H1 (cell line): Measurements from ENCODE around the gene MSN. TPM values are rescaled to one million over a fixed set of nuclear protein-coding genes. Genes with fewer than 3 reads are reported as not detected.

Experiments used
- CTCF ChIA-PET: fragments of 300-600 bp; sonication (Branson Sonifier 250); formaldehyde crosslinking; loops from one replicate; lab custom pipeline; 2021; ENCODE audit not compliant: partially characterized antibody; lab: Charles Lee
- POLR2A ChIA-PET: fragments of 300-600 bp; sonication (Branson Sonifier 250); formaldehyde crosslinking; loops from one replicate; lab custom pipeline; 2021; ENCODE audit warnings: inconsistent platforms; ENCODE audit not compliant: partially characterized antibody; lab: Charles Lee
- DNase-seq, 2 experiments: peaks; one replicate each; pipeline versions ENCODE4 v3.0.0 to v3.0.0-alpha.2; 2010 to 2022; ENCODE audit warnings: low spot score in 2 of 2, low read depth in 1 of 2, mixed read lengths in 1 of 2
- FAIRE-seq: peaks from 2 replicates; lab custom pipeline; 2011; peaks lifted over from hg19 to GRCh38; lab: Jason Lieb, UNC
- H2AFZ ChIP-seq: 2 replicates; pipeline ENCODE4 v1.8.1; 2012; ENCODE audit warnings: low read length, inconsistent platforms
- H2AK5ac ChIP-seq: 2 replicates; pipeline ENCODE4 v1.6.1; 2013; ENCODE audit warnings: low read depth, low read length
- H2BK120ac ChIP-seq: replicated peaks from 2 replicates; pipeline ENCODE3; 2013; ENCODE audit warnings: low read depth, low read length, inconsistent platforms
- H2BK12ac ChIP-seq: 2 replicates; pipeline ENCODE4 v1.6.1; 2013; ENCODE audit warnings: low read depth, low read length
- H2BK15ac ChIP-seq: 2 replicates; pipeline ENCODE4 v1.6.1; 2013; ENCODE audit warnings: low read length
- H2BK20ac ChIP-seq: 2 replicates; pipeline ENCODE4 v1.6.1; 2013; ENCODE audit warnings: low read length
- H2BK5ac ChIP-seq: 2 replicates; pipeline ENCODE4 v1.6.1; 2013; ENCODE audit warnings: low read depth, low read length
- H3K14ac ChIP-seq: 2 replicates; pipeline ENCODE4 v1.6.1; 2013; ENCODE audit warnings: inconsistent platforms; ENCODE audit not compliant: insufficient read length
- H3K18ac ChIP-seq: 2 replicates; pipeline ENCODE4 v1.6.1; 2013; ENCODE audit warnings: low read length; ENCODE audit errors: extremely low read depth
- H3K23ac ChIP-seq: 2 replicates; pipeline ENCODE4 v1.6.1; 2013; ENCODE audit warnings: inconsistent platforms; ENCODE audit not compliant: insufficient read length
- H3K23me2 ChIP-seq: 2 replicates; pipeline ENCODE4 v1.6.1; 2013; ENCODE audit warnings: low read depth, low read length
- H3K27ac ChIP-seq: 2 replicates; pipeline ENCODE4 v1.6.1; 2011; ENCODE audit warnings: low read depth, low read length, inconsistent platforms
- H3K27me3 ChIP-seq, 4 experiments: replicated peaks in 1 of 4; 1 replicate in 1 of 4; 2 replicates in 3 of 4; pipeline versions ENCODE4 v1.6.1 to v1.8.1; 2011 to 2013; ENCODE audit warnings: low read length in 3 of 4, mild to moderate bottlenecking in 3 of 4, inconsistent platforms in 2 of 4, mixed read lengths in 2 of 4, moderate library complexity in 1 of 4; ENCODE audit not compliant: control insufficient read depth in 3 of 4, insufficient read depth in 3 of 4; ENCODE audit errors: extremely low read depth in 1 of 4
- H3K36me3 ChIP-seq, 4 experiments: 2 replicates each; pipeline versions ENCODE4 v1.6.1 to v1.8.1; 2011 to 2013; ENCODE audit warnings: mild to moderate bottlenecking in 4 of 4, low read length in 3 of 4, moderate library complexity in 2 of 4, control low read depth in 1 of 4, inconsistent platforms in 1 of 4; ENCODE audit not compliant: insufficient read depth in 4 of 4, control insufficient read depth in 2 of 4
- H3K4ac ChIP-seq: replicated peaks from 2 replicates; pipeline ENCODE3; 2013; ENCODE audit warnings: low read length, low read depth, mixed read lengths, inconsistent platforms; ENCODE audit not compliant: insufficient read length
- H3K4me1 ChIP-seq, 4 experiments: replicated peaks in 1 of 4; 1 replicate in 1 of 4; 2 replicates in 3 of 4; pipeline versions ENCODE4 v1.6.1 to v1.8.1; 2011 to 2013; ENCODE audit warnings: low read length in 3 of 4, inconsistent platforms in 2 of 4, mixed read lengths in 1 of 4; ENCODE audit not compliant: insufficient read depth in 4 of 4, control insufficient read depth in 3 of 4
- H3K4me2 ChIP-seq, 2 experiments: 2 replicates each; pipeline versions ENCODE4 v1.6.1 to v1.8.1; 2011 to 2013; ENCODE audit warnings: low read depth in 2 of 2, low read length in 2 of 2, control low read depth in 1 of 2, inconsistent platforms in 1 of 2, mild to moderate bottlenecking in 1 of 2; ENCODE audit not compliant: insufficient read depth in 1 of 2
- H3K4me3 ChIP-seq, 4 experiments: fragments of 200-600, 300-600 bp in 1 of 4; sonication (generic), shearing (Covaris generic), sonication (Bioruptor Twin) in 1 of 4; 2 replicates each; pipeline versions ENCODE4 v1.5.1 to v1.8.1; 2011 to 2016; ENCODE audit warnings: low read length in 4 of 4, low read depth in 3 of 4, control low read depth in 2 of 4, inconsistent platforms in 2 of 4, mild to moderate bottlenecking in 2 of 4, mixed read lengths in 1 of 4, moderate library complexity in 1 of 4; ENCODE audit not compliant: insufficient read depth in 2 of 4; ENCODE audit errors: extremely low read depth in 1 of 4
- H3K56ac ChIP-seq: replicated peaks from 2 replicates; pipeline ENCODE3; 2013; ENCODE audit warnings: low read depth, mild to moderate bottlenecking, mixed read lengths, low read length, inconsistent platforms; ENCODE audit not compliant: insufficient read length
- H3K79me1 ChIP-seq: 2 replicates; pipeline ENCODE4 v1.6.1; 2013; ENCODE audit warnings: low read depth, low read length, control low read depth
- H3K79me2 ChIP-seq, 2 experiments: 2 replicates each; pipeline versions ENCODE4 v1.6.1 to v1.8.1; 2012 to 2013; ENCODE audit warnings: low read length in 2 of 2, mild to moderate bottlenecking in 2 of 2, inconsistent platforms in 1 of 2; ENCODE audit not compliant: insufficient read depth in 2 of 2, control insufficient read depth in 1 of 2
- H3K9ac ChIP-seq, 4 experiments: replicated peaks in 1 of 4; 1 replicate in 1 of 4; 2 replicates in 3 of 4; pipeline versions ENCODE4 v1.6.1 to v1.8.1; 2011 to 2013; ENCODE audit warnings: low read depth in 3 of 4, low read length in 3 of 4, control low read depth in 2 of 4, mild to moderate bottlenecking in 2 of 4, moderate library complexity in 2 of 4, inconsistent platforms in 1 of 4; ENCODE audit errors: extremely low read depth in 1 of 4
- H3K9me3 ChIP-seq, 2 experiments: 2 replicates each; pipeline versions ENCODE4 v1.6.1 to v1.8.1; 2012 to 2013; ENCODE audit warnings: mild to moderate bottlenecking in 2 of 2, moderate library complexity in 2 of 2, control low read depth in 1 of 2, inconsistent platforms in 1 of 2, low read depth in 1 of 2, low read length in 1 of 2, mixed read lengths in 1 of 2; ENCODE audit not compliant: insufficient read depth in 2 of 2
- H4K20me1 ChIP-seq, 2 experiments: replicated peaks in 1 of 2; 2 replicates each; pipeline versions ENCODE3 to v1.8.1; 2011 to 2013; ENCODE audit warnings: inconsistent platforms in 2 of 2, low read length in 2 of 2, mild to moderate bottlenecking in 1 of 2; ENCODE audit not compliant: insufficient read depth in 2 of 2, control insufficient read depth in 1 of 2
- H4K5ac ChIP-seq: 2 replicates; pipeline ENCODE4 v1.6.1; 2013; ENCODE audit warnings: low read length, low read depth, mixed read lengths, inconsistent platforms; ENCODE audit not compliant: insufficient read length
- H4K8ac ChIP-seq: 2 replicates; pipeline ENCODE4 v1.8.0; 2013; ENCODE audit warnings: mild to moderate bottlenecking, moderate library complexity, low read length, inconsistent platforms; ENCODE audit not compliant: insufficient read depth; ENCODE audit errors: extremely low read depth
- H4K91ac ChIP-seq: replicated peaks from 2 replicates; pipeline ENCODE3; 2013; ENCODE audit warnings: low read length, mixed read lengths, inconsistent platforms; ENCODE audit not compliant: insufficient read length
- BRCA1 ChIP-seq: IDR thresholded peaks from 2 replicates; pipeline ENCODE4 v1.6.1; 2012; ENCODE audit warnings: low read depth, low read length, improper control_type of control experiment
- EZH2 ChIP-seq: fragments of 200-600 bp; sonication (generic); IDR thresholded peaks from 2 replicates; pipeline ENCODE4 v1.7.1; 2012; ENCODE audit warnings: low read depth, mild to moderate bottlenecking, moderate library complexity, low read length, inconsistent platforms; ENCODE audit not compliant: severe bottlenecking
- FOSL1 ChIP-seq: IDR thresholded peaks from 2 replicates; pipeline ENCODE4 v1.6.1; 2011; ENCODE audit warnings: mild to moderate bottlenecking, low read depth, low read length, moderate library complexity; ENCODE audit not compliant: insufficient read depth
- HDAC2 ChIP-seq, 2 experiments: fragments of 300-600 bp in 1 of 2; sonication (generic) in 1 of 2; IDR thresholded peaks; 2 replicates each; pipeline ENCODE4 v1.6.1; 2011 to 2012; ENCODE audit warnings: low read depth in 2 of 2, low read length in 2 of 2, mild to moderate bottlenecking in 2 of 2, moderate library complexity in 2 of 2, borderline replicate concordance in 1 of 2, inconsistent platforms in 1 of 2
- POU5F1 ChIP-seq: IDR thresholded peaks from 2 replicates; pipeline ENCODE4 v1.6.1; 2011; ENCODE audit warnings: low read depth, mild to moderate bottlenecking, low read length, moderate library complexity
- SIN3A ChIP-seq, 2 experiments: IDR thresholded peaks in 1 of 2; conservative IDR thresholded peaks in 1 of 2; 2 replicates each; pipeline ENCODE4 v1.6.1; 2011 to 2012; ENCODE audit warnings: low read length in 2 of 2, improper control_type of control experiment in 1 of 2, low read depth in 1 of 2, mild to moderate bottlenecking in 1 of 2
- TAF1 ChIP-seq: IDR thresholded peaks from 2 replicates; pipeline ENCODE4 v1.6.1; 2011; ENCODE audit warnings: mild to moderate bottlenecking, low read depth, low read length
- WGBS, 2 experiments: shearing (Covaris generic) in 1 of 2; methylation state at CpG; one replicate each; pipeline versions ENCODE4 v1.1.6 to v1.1.7; 2013 to 2015; ENCODE audit warnings: low lambda C conversion rate in 2 of 2, mixed read lengths in 2 of 2, inconsistent platforms in 1 of 2, low coverage in 1 of 2, missing lambda C conversion rate in 1 of 2; ENCODE audit not compliant: insufficient replicate concordance in 2 of 2, insufficient coverage in 1 of 2, insufficient read length in 1 of 2; ENCODE audit errors: extremely low coverage in 1 of 2, missing lambda C conversion rate in 1 of 2; 5-methylcytosine and 5-hydroxymethylcytosine counted together
- polyA plus RNA-seq, 7 experiments: library from polyadenylated mRNA; depleted of rRNA in 3 of 7; stranded (reverse) in 5 of 7; unstranded in 2 of 7; fragments of >200 nt in 5 of 7; fragments of 200-250 nt in 2 of 7; gene quantifications; 1 replicate in 5 of 7; 2 replicates in 1 of 7; 4 replicates in 1 of 7; pipeline versions ENCODE4 v1.2.1 to v1.2.3, GENCODE V29; 2011 to 2013; ENCODE audit warnings: missing spikeins in 2 of 7, mixed read lengths in 2 of 7
- total RNA-seq: library from RNA; stranded (reverse); fragmentation: NEBNext Ultra II Directional; extraction: Animal tissue kit (Norgen Biotek cat#: 25700); gene quantifications from 2 replicates; pipeline ENCODE4 v1.2.1, GENCODE V29; 2021
- TF ChIP-seq, protein P1 (sequence below), 3 experiments: IDR thresholded peaks; 1 replicate in 2 of 3; 2 replicates in 1 of 3; pipeline versions ENCODE4 v1.5.1 to v1.6.1; 2011; ENCODE audit warnings: low read length in 3 of 3, mild to moderate bottlenecking in 3 of 3, inconsistent platforms in 2 of 3, low read depth in 1 of 3, moderate library complexity in 1 of 3; ENCODE audit not compliant: insufficient read depth in 1 of 3; ENCODE audit errors: control extremely low read depth in 1 of 3

The MSN gene
- total and polyA plus RNA-seq, 2 of the 8 experiments (the other 6 are each of a cell fraction or from before 2014, with no cell fraction given): 112 to 133 TPM

DNA sequence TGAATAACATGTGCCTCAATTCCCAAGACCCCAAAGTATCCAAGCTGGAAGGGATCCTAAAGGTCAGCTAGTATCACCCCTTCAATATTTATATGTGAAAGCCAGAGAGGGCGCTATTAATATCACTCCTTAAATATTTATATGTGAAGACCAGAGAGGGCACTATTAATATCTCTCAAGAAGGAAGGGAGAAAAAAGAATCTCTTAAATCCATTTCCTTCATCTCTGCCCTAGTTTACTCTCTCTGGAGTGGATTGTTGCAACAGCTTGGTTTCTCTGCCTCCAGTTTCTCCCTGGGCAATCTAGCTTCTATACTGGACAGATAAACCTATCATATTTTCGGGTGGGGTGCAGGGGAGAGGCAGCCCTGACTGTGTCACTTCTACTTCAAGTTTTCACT, 31.6 kb upstream of the MSN start:
- Histone ChIP-seq H3K9me3 (no peaks in the 10 kb centered on the region), H2AFZ (no peak overlapping the region)
- WGBS, 2 experiments: 84% methylated on average over 2 of the region's 2 CpGs; no CpG with 5 or more reads in 1 of the 2 experiments

More for the DNA sequence above, 31.6 kb upstream of the MSN start:
- POLR2A ChIA-PET: no interaction called here
- no peak overlapping the region for H2BK5ac ChIP-seq
- no peak overlapping the region for H3K23ac ChIP-seq
- H3K27ac ChIP-seq: no peak overlapping the region
- no peak overlapping the region for H4K5ac ChIP-seq
- CTCF ChIA-PET: no interaction called here
- H3K36me3 ChIP-seq: no peaks in the 10 kb centered on the region
- no peak overlapping the region for H3K4me2 ChIP-seq
- no peaks in the 10 kb centered on the region for H3K79me1 ChIP-seq
- no peak overlapping the region for H3K18ac ChIP-seq
- H3K23me2 ChIP-seq: no peaks in the 10 kb centered on the region
- H3K79me2 ChIP-seq: no peaks in the 10 kb centered on the region
- H3K4ac ChIP-seq: no peak overlapping the region
- no peaks in the 10 kb centered on the region for H3K4me1 ChIP-seq
- no peak for FAIRE-seq
- H2BK15ac ChIP-seq: no peak overlapping the region
- H3K9ac ChIP-seq: no peak overlapping the region
- H2AK5ac ChIP-seq: no peak overlapping the region
- H2BK120ac ChIP-seq: no peak overlapping the region
- no peak overlapping the region for H4K91ac ChIP-seq
- TF ChIP-seq BRCA1 (no peak), POU5F1 (no peak), EZH2 (no peak), TAF1 (no peak), SIN3A (conservative IDR thresholded peaks at IDR 0.05 in 1 of 2, IDR thresholded peaks at IDR 0.05 in 1 of 2; ENCODE audit: low read depth in 1 of 2, low read length in 2 of 2) (no peak), FOSL1 (no peak), HDAC2 (IDR thresholded peaks at IDR 0.05; ENCODE audit: borderline replicate concordance in 1 of 2, low read depth in 2 of 2, low read length in 2 of 2) (no peak)
- TF ChIP-seq, protein P1, sequence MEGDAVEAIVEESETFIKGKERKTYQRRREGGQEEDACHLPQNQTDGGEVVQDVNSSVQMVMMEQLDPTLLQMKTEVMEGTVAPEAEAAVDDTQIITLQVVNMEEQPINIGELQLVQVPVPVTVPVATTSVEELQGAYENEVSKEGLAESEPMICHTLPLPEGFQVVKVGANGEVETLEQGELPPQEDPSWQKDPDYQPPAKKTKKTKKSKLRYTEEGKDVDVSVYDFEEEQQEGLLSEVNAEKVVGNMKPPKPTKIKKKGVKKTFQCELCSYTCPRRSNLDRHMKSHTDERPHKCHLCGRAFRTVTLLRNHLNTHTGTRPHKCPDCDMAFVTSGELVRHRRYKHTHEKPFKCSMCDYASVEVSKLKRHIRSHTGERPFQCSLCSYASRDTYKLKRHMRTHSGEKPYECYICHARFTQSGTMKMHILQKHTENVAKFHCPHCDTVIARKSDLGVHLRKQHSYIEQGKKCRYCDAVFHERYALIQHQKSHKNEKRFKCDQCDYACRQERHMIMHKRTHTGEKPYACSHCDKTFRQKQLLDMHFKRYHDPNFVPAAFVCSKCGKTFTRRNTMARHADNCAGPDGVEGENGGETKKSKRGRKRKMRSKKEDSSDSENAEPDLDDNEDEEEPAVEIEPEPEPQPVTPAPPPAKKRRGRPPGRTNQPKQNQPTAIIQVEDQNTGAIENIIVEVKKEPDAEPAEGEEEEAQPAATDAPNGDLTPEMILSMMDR (IDR thresholded peaks at IDR 0.05; ENCODE audit: control extremely low read depth in 1 of 3, insufficient read depth in 1 of 3, low read depth in 1 of 3, low read length in 3 of 3): no peak
- H3K27me3 ChIP-seq: no peaks in the 10 kb centered on the region
- H3K4me3 ChIP-seq: no peak overlapping the region
- no peak overlapping the region for H3K56ac ChIP-seq
- no peak overlapping the region for H3K14ac ChIP-seq
- no peak for DNase-seq
- no peaks in the 10 kb centered on the region for H4K20me1 ChIP-seq
- no peak overlapping the region for H4K8ac ChIP-seq
- H2BK20ac ChIP-seq: no peak overlapping the region
- no peak overlapping the region for H2BK12ac ChIP-seq
